HG03520 (cell line): ENCODE data around the gene CEP85L.
A peak's percentile ranks its signal among the peaks of the same experiment; 100 is the strongest.

Experiments
- ATAC-seq: cut with Tn5 transposase; IDR thresholded peaks from one replicate; pipeline ENCODE4 v1.9.1; 2021; ENCODE audit warnings: mild to moderate bottlenecking, moderate library complexity; ENCODE audit not compliant: unreplicated experiment

The CEP85L gene

DNA sequence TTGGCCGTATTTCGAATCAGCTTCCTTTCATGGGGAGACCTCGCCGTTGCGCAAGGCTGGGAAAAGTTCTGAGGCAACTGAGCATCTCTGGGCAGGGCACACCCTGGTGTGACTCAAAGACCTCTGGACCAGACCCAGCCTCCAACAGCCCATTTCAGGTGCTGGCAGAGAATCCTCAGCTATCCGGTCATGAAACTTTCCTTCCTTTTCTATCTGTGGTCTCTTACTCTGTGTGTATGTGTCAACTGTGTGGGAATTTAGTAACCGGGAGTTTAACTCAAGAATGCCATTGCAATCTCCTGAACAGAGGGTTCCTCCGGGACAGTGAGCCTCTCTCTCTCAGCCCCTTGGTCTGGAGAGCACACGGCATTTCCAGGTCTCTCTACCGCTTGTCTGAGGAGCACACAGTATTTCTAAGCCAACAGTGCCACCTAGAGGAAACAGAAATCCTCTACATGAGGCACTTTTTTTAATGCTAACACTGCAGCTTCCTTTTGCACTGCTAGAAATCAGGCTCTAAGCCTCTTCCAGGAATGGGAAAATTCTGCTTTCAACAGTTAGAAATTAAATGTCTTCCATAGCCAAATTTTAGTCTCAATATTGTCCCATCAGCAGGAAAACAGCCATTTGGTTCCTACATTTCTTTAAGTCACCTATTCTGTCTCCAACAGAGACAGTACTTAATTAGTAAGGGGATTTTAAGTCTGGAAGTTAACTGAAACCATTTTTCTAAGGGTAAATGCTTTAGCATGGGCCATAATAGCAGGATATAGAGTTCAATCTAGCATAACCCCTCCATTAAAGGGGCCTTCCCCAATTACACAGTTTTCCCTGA is 70.6 kb downstream of the CEP85L start:
- ATAC-seq: no peak

DNA sequence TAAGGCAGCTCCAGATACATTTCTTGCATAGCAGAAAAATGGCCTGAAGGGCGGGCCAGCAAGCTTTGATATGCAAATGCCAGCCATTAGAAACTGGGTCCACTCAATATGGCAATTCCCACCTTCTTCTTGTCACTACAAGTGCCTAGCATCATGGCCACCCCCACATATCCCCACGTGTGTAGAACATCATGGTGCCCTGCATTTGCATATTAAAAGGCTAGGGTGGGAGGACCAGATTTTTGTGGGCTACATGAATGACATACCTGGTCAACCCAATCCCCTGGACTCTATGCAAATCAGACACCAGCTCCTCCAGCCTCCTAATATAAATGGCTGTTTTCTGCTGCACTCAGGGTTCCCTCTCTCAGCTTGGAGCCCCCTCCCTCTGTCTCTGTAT is 71.6 kb downstream of the CEP85L start:
- ATAC-seq: no peak

DNA sequence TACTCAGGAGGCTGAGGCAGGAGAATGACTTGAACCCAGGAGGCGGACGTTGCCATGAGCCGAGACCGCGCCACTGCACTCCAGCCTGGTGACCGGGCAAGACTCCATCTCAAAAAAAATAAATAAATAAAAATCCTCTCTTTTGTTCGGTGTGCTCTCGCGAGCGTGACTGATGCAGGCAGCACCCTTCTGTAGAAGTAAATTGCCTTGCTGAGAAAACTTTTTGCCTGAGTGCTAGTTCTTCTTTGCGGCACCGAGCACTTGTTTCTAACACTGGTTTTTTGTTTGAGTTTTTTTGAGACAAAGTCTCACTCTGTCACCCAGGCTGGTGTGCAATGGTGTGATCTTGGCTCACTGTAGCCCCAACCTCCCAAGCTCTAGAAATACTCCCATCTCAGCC is 72.8 kb downstream of the CEP85L start:
- ATAC-seq: no peak

DNA sequence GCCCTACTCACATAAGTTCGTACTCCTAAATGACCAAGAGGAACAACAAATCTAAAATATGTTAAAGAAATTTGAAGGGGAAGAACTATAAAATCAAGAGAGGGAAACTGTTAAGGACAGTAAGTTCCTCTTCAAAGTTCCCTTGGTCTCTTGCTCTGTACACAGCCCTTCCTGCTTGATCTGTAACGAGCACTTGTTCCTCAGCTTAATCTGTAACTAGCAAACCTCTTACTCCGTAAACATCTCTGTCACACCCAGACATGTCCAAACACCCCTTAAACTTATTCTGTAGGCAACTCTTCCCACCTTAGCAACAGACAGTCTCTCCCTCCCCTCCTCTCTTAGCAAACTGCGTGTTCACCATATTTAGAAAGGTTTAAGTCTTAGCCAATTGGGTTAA is 73.4 kb downstream of the CEP85L start:
- no peak for ATAC-seq

DNA sequence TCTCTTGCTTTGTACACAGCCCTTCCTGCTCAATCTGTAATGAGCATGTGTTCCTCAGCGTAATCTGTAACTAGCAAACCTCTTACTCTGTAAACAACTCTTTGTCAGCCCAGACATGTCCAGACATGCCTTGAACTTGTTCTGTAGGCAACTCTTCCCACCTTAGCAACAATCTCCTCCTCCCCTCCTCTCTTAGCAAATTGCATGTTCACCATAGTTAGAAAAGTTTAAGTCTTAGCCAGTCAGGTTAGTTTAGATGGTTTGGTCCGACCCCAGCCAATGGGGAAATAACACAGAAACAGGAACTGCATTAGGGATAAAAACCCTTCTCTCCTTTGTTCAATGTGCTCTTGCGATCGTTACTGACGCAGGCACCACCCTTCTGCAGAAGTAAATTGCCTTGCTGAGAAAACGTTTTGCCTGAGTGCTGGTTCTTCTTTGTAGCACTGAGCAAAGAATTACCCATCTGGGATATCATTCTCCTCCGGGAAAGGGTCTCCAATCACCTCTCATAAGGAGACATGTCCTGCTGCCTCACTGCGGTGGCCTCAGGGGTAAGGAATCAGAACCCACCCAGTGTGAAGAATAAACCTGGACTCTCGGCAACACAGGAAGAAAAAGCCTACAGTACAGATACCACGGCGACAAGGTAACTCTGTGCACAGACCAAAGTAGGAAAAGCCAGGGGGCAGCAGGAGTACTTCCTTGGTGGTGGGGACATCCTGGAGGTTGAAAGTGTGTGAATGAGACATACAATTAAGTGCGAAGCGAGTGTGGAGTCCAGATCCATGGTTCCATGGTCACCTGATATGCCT is 77.1 kb downstream of the CEP85L start:
- ATAC-seq: no peak

DNA sequence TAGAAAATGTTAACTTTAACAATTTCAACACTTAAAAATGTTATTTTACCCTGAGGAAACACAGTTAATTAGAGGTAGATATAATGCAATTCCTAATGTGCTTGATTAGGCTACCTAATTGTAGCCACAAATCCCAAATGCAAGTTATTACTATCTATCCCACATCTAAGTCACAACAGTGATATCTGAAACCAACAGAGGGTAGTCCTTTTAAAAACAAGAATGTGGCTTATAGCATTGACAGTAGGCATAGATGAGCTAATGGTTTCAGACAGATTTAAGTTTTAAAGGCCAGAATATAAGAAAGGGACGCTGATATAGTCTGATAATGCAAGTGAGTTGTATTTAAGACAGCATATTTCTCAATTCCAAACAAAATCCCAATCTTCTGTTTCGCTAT is 80.3 kb downstream of the CEP85L start:
- ATAC-seq: no peak

DNA sequence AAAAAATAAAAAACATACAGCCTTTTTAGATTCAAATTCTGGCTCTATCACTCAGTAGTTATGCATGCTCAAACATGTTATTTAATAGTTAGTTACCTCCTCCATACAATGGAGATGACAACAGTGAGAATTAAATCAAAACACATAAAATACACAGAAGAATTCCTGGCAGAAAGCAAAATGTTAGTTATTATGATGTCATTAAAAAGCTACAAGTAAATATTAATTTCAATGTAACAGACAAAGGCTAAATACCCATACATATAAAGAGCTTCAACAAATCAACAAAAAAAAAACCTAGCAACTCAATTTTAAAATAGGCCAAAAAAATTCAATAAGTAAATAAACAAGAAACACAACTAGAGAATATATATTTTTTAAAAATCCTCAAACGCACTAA is 81.9 kb downstream of the CEP85L start:
- no peak for ATAC-seq

DNA sequence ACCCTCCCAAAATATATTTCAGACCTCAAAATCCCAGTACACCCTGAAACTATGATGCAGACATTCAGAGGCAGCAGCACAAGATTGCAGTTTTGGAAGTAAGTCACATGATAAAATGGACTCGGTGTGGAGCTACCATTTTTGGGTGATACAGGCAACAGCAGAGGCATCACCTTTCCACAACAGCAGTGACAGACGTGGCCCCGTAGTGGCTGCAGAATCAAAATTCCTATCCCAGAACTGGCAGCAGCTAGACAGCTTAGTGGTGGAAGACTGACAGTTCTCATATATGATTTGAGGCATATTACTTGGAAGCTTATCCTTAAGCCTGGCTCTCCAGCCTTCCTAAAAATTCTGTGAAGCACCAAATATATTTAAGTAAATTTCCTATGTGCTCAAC is 83.4 kb downstream of the CEP85L start:
- no peak for ATAC-seq

DNA sequence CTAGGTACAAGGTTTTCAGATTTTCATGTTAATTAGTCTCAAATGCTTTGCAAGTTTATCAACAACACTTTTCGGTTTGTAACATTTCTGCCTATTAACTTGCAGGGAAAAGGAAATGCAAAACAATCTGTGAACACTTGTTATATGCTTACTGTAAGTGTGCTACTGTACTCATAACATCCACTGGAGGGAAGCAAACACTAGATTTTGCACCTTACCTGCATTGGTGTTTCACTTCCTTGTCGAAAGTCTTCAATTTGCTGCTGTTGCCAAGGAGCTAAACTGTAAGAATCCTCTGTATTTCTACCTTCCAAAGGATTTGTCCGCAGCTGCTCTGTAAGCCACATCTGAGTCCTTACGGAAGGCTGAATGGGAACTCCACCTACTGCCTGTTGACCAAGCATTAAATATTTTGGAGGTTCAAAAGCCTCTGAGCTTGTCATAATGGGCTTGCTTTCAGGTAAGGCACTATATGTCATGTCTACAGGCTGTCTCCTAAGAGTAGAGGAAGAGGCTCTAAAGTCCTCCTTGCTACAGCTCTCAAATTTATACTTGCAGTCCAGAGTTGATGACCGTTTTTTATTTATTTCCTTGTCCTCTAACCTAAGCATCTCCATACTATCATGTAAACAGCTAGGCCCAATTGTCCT is 86.0 kb downstream of the CEP85L start:
- peak; percentile 99 for ATAC-seq

DNA sequence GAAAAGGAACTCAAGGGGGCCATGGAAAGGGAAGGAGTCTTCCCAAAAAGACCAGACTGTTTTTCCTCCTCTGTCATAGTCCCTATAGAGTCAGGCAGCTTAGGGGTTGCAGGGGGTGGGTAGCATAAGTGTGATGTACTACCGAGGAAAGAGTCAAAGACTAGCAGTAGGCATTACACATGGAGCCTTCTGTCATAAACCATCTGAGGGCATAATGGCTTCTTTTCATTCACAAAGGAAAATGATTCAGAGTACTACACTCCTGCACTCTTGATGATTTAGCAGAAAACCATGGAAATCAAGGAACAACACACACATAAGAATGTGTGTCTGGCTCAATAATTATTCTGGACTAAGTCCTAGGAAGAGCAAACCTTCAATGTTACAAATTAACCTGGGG is 88.4 kb downstream of the CEP85L start:
- ATAC-seq: no peak

DNA sequence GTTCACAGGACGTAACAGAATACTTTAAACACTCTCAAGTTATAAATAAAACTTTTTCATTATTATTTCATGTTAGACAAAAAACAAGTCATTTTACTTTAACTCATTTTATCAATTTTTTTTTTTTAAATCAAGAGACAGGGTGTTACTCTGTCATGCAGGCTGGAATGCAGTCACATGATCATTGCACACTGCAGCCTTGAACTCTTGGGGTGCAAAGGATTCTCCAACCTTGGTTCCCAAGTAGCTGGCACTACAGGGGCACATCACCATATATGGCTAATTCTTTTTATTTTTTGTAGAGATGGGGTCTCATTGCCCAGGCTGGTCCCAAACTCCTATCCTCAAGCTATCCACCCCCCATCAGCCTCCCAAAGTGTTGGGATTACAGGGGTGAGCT is 89.1 kb downstream of the CEP85L start:
- ATAC-seq: no peak

DNA sequence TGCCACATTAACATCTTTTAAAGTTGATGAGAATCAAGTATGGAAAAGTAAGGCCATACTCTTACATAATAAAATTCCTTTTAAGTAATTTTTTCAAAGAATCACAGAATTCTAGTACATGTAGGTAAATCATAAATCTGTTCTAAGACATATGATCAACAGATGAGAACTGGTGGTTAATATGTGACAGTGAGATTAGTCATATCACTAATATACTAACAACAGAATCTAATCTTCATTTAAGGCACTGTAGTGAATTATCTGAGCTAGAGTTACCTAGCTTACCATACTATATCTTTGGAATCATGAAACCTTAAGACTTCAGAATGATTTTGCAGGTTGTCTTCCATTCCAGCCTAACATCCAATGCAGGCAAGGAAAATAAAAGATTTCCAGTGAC is 91.7 kb downstream of the CEP85L start:
- ATAC-seq: no peak

DNA sequence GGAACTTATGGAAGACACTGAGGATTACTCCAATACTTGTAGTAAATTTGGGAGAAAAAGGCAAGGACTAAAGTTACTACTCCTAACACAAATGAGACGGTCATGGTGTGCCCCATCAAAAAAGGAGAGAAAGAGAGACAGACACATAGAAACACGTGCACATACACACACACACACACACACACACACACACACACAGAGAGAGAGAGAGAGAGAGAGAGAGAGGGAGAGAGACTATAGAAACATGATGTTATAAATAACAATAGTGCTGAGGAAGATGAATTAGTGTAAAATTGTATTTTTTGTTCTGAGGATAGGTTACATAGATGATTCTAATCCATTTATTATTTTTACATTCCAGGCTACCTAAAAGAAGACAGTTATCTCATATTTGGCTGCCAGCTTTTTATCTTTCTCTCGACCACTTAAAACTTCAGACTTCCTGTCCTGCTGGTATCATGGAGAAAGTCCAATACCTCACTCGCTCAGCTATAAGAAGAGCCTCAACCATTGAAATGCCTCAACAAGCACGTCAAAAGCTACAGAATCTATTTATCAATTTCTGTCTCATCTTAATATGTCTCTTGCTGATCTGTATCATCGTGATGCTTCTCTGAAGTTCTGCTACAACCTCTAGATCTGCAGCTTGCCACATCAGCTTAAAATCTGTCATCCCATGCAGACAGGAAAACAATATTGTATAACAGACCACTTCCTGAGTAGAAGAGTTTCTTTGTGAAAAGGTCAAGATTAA is 92.8 kb downstream of the CEP85L start:
- ATAC-seq: no peak

DNA sequence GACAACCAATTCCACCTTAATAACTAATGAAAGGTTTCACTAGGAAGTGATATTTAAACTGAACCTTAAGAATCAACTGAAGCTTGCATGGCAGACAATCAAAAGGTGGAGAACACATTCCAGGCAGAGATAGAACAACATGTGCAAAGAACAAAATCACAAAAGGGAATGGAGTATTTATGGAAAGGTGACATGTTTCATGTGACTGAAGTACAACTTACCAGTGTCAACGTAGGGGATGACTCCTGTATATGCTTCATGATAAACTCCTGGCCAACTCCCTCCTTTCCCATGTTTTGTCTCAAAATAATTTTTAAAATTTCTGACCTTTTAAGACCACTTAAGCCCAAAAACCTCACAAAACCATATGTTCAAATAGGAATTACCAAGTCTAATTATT is 96.7 kb downstream of the CEP85L start:
- no peak for ATAC-seq

DNA sequence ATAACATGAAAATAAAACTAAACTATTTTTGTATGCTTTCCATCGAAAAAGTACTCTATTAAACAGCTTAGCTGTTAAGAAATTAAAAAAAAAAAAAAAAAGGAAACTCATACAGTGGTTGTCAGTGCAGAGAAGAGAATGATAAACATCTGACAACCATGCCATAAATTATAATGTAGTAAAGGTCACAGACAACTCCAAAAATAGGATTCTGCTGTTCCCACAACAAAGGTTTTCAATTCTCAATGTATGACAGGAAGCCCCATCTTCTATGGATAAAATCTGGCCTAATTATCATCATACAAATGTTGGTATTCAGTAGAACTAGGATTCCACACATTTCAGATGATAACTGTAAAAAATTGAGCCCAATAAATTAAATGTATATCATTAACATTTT is 98.3 kb downstream of the CEP85L start:
- no peak for ATAC-seq

DNA sequence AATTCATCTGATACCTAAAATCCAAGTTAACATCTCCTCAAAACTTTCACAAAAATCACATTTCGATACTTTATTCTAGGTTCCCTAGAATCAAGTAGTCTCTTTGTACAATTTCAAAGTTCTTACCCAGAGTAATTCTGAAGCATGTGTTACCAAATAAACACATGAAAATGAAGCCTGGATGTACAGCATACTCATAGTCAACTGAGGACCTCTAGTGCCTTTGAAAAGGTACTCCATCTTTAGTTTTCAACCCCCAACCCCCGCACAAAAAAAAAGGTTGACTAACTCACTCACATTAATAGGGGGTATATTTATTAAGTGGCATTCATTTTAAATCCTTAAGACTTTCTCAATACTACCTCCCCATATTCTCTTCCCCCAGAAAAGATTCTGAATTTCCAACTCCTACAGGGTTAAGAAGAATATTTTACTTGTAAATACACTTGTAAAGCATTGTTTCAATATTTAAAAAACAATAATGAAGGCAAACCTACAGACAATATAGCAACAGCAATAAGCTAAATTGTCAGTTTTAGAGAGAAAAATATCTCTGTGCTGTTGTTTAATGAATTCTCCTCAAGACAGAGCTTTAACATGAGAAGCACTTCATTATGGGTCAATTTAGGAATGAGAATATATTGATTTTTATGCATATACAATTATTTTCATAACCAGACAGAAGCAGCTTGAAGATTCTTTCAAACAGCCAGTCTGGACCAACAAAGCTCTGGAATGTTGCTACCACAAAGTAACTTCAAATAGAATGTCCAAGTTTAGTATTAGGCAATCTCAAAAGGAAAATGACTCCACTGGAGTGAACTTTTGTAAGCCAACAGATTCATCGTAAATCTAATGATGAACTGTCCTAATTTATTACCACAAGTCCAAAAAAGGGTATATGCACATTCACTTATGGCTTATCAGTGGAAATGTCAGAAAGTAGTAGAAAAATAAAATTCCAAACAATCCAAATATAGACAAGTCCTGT is 100.0 kb downstream of the CEP85L start:
- peak; percentile 95 for ATAC-seq

DNA sequence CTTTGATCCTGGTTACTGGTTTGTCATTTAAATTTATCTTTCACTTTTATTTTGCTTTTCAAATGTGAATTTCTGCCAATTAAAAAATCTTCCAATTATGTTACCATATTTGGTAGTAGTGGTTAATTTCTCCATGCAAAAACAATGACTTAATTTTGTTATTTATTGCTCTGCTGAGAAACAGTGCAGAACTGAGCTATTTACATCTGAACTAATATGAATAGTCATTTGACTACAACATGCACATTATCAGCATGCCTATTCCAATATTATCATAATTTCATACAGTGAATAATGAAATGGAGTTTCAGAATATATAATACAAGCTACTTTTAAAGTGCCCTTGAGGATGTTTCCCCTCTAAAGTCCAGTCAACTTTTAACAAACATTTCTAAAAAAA is 102.8 kb downstream of the CEP85L start:
- ATAC-seq: no peak

DNA sequence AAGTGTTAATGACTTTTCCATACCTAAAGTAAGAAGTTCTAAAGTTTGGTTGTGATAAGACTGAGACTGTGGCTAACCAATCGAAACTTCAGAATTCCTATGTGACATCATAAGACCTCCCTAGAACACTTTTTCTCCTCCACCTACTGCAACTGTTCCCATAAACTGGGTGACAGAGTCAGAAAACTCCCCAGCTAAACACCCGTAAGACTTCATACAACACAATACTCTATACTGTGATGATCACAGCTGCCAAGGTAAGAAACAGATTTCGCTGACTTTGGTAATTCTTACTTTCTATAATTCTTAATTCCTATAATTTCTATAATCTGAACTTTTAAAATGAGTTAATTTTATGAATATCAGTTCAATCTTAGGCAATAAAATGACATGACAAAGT is 103.3 kb downstream of the CEP85L start, which contains the start of gene PLN:
Gene PLN (plus strand): TSS at position 161 of the 400 bp plus-strand sequence. CDS start 10,626 bp downstream, outside the sequence.
- no peak for ATAC-seq

DNA sequence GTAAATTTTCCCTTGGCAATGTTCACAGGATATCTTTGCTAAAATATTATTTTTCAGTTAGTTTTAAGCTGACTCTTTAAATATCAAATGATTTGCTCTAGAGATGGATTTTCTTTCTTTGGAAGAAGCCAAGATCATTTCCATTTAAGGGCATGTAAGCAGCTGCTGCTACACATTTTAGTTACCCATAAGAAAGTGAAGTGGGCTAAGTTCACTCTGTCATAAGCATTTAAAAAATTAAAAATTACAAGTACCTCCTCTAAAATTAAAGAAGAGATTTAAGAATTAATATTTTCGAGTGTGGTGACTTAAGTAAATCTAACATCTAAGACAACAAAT is 104.5 kb downstream of the CEP85L start:
- ATAC-seq: no peak
